Spleen (tissue), 7 donors: Measurements from ENCODE around the gene CSRP1.

ENCODE experiments used
- POLR2A ChIP-seq, 3 donors: fragments of 450-650 bp; IDR thresholded peaks; one replicate each; pipeline ENCODE4 v1.5.1; 2017; ENCODE audit warnings: antibody characterized with exemption in 3 of 3, mild to moderate bottlenecking in 1 of 3
- POLR2AphosphoS5 ChIP-seq, 3 donors: sonication (generic); formaldehyde crosslinking; IDR thresholded peaks; one replicate each; pipeline ENCODE4 v1.5.1; 2017; ENCODE audit warnings: antibody characterized with exemption in 3 of 3
- TF ChIP-seq, protein P1 (sequence below), 11 experiments: fragments of 200-600 bp in 7 of 11; fragments of 450-650 bp in 4 of 11; sonication (generic) in 4 of 11; IDR thresholded peaks in 8 of 11; conservative IDR thresholded peaks in 3 of 11; 1 replicate in 7 of 11; 2 replicates in 4 of 11; pipeline versions ENCODE4 v1.4.0 to v1.8.0; 2016 to 2021; ENCODE audit warnings: antibody characterized with exemption in 11 of 11, inconsistent platforms in 4 of 11, mild to moderate bottlenecking in 1 of 11
- donor health status: DM: no; HTN: no; CAD: no; lungs with moderate emphysema.
- donor health status: DM: no; HTN: no; CAD: no.
- donor health status: DM: no; HTN: no; CAD: no.

- no peak for TF ChIP-seq POLR2A (IDR thresholded peaks at IDR 0.05)
- TF ChIP-seq, protein P1, sequence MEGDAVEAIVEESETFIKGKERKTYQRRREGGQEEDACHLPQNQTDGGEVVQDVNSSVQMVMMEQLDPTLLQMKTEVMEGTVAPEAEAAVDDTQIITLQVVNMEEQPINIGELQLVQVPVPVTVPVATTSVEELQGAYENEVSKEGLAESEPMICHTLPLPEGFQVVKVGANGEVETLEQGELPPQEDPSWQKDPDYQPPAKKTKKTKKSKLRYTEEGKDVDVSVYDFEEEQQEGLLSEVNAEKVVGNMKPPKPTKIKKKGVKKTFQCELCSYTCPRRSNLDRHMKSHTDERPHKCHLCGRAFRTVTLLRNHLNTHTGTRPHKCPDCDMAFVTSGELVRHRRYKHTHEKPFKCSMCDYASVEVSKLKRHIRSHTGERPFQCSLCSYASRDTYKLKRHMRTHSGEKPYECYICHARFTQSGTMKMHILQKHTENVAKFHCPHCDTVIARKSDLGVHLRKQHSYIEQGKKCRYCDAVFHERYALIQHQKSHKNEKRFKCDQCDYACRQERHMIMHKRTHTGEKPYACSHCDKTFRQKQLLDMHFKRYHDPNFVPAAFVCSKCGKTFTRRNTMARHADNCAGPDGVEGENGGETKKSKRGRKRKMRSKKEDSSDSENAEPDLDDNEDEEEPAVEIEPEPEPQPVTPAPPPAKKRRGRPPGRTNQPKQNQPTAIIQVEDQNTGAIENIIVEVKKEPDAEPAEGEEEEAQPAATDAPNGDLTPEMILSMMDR (IDR thresholded peaks at IDR 0.05 in 8 of 11, conservative IDR thresholded peaks at IDR 0.05 in 3 of 11): no peak
- TF ChIP-seq POLR2AphosphoS5 (IDR thresholded peaks at IDR 0.05): peak in 1 of 3 donors; percentile 80
These were observed 48.6 kb upstream of the CSRP1 start for GRCh38 chr1:201555593-201555945.
